Measurements from ENCODE around the gene SYT3. TPM values are rescaled to one million over a fixed set of nuclear protein-coding genes. Genes with fewer than 3 reads are reported as not detected.

Gene SYT3
- total and polyA plus RNA-seq, 2 of the 8 experiments (the other 6 are each of a cell fraction or from before 2014, with no cell fraction given), result 6.7 to 17.3 TPM

DNA sequence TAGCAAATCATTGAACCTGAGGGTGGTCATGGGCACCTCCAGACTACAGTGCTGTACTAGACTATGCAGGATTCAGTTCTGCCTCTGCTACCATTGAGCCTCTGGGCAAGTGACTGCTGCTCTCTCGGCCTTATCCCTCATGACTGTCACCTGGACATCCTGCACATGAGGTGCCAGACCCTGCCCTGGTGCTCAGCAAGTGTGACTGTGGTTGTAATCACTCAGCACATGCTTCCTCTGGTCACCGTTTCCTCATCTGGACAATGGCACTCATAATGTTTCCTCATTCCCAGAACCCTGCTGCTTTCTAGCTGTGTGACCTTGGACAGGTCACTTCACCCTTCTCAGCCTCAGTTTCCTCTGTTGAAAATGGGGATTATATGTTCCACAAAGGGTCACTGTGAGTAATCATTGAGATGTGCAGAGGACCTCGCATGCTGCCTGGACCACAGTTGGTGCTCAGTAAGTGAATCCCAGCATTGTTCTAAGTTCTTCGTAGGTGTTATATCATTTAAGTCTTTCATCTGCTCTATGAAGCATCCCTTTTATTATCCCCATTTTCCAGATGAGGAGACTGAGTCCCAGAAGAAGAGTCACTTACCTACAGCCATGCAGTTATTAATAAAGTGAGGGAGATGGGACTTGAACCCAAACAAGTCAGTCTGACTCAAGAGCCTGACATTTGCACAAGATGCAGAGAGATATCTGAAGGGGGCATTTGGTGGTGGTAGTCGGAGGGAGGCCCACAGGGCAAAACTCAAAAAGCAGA is 3.2 kb downstream of the SYT3 start:
- Histone ChIP-seq H3K9ac (replicated peaks in 1 of 4; ENCODE audit: extremely low read depth in 1 of 4, low read depth in 3 of 4, low read length in 3 of 4) (no peak overlapping the region), H3K27me3 (replicated peaks in 1 of 4; ENCODE audit: control insufficient read depth in 3 of 4, extremely low read depth in 1 of 4, insufficient read depth in 3 of 4, low read length in 3 of 4) (peaks cover 0 to 4% (median under 1%) of the 10 kb centered on the region in 4 experiments; a peak in 3 of 7 replicates), H3K79me1 (ENCODE audit: low read depth, low read length) (no peaks in the 10 kb centered on the region), H2AK5ac (ENCODE audit: low read depth, low read length) (no peak overlapping the region), H4K91ac (replicated peaks; ENCODE audit: insufficient read length, low read length) (no peak overlapping the region), H3K36me3 (ENCODE audit: control insufficient read depth in 2 of 4, insufficient read depth in 4 of 4, low read length in 3 of 4) (no peaks in the 10 kb centered on the region; a peak in 1 of 8 replicates), H3K23ac (ENCODE audit: insufficient read length) (no peak overlapping the region), H3K4me3 (ENCODE audit: extremely low read depth in 1 of 4, insufficient read depth in 2 of 4, low read depth in 3 of 4, low read length in 4 of 4) (no peak overlapping the region), H3K18ac (ENCODE audit: extremely low read depth, low read length) (no peak overlapping the region), H2BK15ac (ENCODE audit: low read length) (no peak overlapping the region), H3K79me2 (ENCODE audit: control insufficient read depth in 1 of 2, insufficient read depth in 2 of 2, low read length in 2 of 2) (no peaks in the 10 kb centered on the region), H3K4ac (replicated peaks; ENCODE audit: insufficient read length, low read depth, low read length) (no peak overlapping the region), H2AFZ (ENCODE audit: low read length) (no peak overlapping the region), H2BK20ac (ENCODE audit: low read length) (no peak overlapping the region), H2BK5ac (ENCODE audit: low read depth, low read length) (no peak overlapping the region), H4K20me1 (replicated peaks in 1 of 2; ENCODE audit: control insufficient read depth in 1 of 2, insufficient read depth in 2 of 2, low read length in 2 of 2) (peaks cover 0 to 2% of the 10 kb centered on the region in 2 experiments), H4K8ac (ENCODE audit: extremely low read depth, insufficient read depth, low read length) (no peak overlapping the region), H3K23me2 (ENCODE audit: low read depth, low read length) (peaks cover 6% of the 10 kb centered on the region; the same call in 1 of the 2 replicates), H2BK12ac (ENCODE audit: low read depth, low read length) (no peak overlapping the region), H3K14ac (ENCODE audit: insufficient read length) (no peak overlapping the region), H3K56ac (replicated peaks; ENCODE audit: insufficient read length, low read depth, low read length) (no peak overlapping the region), H3K27ac (ENCODE audit: low read depth, low read length) (no peak overlapping the region), H3K9me3 (ENCODE audit: insufficient read depth in 2 of 2, low read depth in 1 of 2, low read length in 1 of 2) (peaks cover 18 to 20% of the 10 kb centered on the region in 2 experiments), H3K4me2 (ENCODE audit: insufficient read depth in 1 of 2, low read depth in 2 of 2, low read length in 2 of 2) (no peak overlapping the region), H2BK120ac (replicated peaks; ENCODE audit: low read depth, low read length) (no peak overlapping the region), H3K4me1 (replicated peaks in 1 of 4; ENCODE audit: control insufficient read depth in 3 of 4, insufficient read depth in 4 of 4, low read length in 3 of 4) (peaks cover 0 to 4% (median 0%) of the 10 kb centered on the region in 4 experiments; a peak in 2 of 7 replicates), H4K5ac (ENCODE audit: insufficient read length, low read depth, low read length) (no peak overlapping the region)
- CTCF ChIA-PET (ENCODE audit: partially characterized antibody), result interaction anchor here (1.0 to 1.1 kb wide), 2 partner anchors 9 to 33 kb away, joined by 3 to 6 read pairs; no protein-coding TSS in a partner anchor
- POLR2A ChIA-PET (ENCODE audit: partially characterized antibody), result no interaction called here
- FAIRE-seq, result no peak
- DNase-seq (ENCODE audit: low read depth in 1 of 2, low spot score in 2 of 2), result no peak
- 86% methylated on average over 5 of the region's 5 CpGs; no CpG with 5 or more reads in 1 of the 2 experiments for WGBS, 2 experiments (ENCODE audit: extremely low coverage in 1 of 2, insufficient coverage in 1 of 2, insufficient read length in 1 of 2, insufficient replicate concordance in 2 of 2, low coverage in 1 of 2, low lambda C conversion rate in 2 of 2, missing lambda C conversion rate in 1 of 2)
- TF ChIP-seq NRF1 (IDR thresholded peaks at IDR 0.05; ENCODE audit: low read depth, low read length) (no peak), ASH2L (IDR thresholded peaks at IDR 0.05; ENCODE audit: low read length) (no peak), SP4 (IDR thresholded peaks at IDR 0.05; ENCODE audit: low read length) (no peak), TCF12 (IDR thresholded peaks at IDR 0.05; ENCODE audit: low read depth, low read length) (no peak), SP2 (IDR thresholded peaks at IDR 0.05; ENCODE audit: low read length) (no peak), HDAC2 (IDR thresholded peaks at IDR 0.05; ENCODE audit: borderline replicate concordance in 1 of 2, low read depth in 2 of 2, low read length in 2 of 2) (no peak), FOSL1 (IDR thresholded peaks at IDR 0.05; ENCODE audit: insufficient read depth, low read depth, low read length) (no peak), RXRA (IDR thresholded peaks at IDR 0.05; ENCODE audit: insufficient read depth, low read depth, low read length) (no peak), CEBPB (IDR thresholded peaks at IDR 0.05; ENCODE audit: low read depth, low read length) (no peak)
- TF ChIP-seq, protein P1, sequence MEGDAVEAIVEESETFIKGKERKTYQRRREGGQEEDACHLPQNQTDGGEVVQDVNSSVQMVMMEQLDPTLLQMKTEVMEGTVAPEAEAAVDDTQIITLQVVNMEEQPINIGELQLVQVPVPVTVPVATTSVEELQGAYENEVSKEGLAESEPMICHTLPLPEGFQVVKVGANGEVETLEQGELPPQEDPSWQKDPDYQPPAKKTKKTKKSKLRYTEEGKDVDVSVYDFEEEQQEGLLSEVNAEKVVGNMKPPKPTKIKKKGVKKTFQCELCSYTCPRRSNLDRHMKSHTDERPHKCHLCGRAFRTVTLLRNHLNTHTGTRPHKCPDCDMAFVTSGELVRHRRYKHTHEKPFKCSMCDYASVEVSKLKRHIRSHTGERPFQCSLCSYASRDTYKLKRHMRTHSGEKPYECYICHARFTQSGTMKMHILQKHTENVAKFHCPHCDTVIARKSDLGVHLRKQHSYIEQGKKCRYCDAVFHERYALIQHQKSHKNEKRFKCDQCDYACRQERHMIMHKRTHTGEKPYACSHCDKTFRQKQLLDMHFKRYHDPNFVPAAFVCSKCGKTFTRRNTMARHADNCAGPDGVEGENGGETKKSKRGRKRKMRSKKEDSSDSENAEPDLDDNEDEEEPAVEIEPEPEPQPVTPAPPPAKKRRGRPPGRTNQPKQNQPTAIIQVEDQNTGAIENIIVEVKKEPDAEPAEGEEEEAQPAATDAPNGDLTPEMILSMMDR (IDR thresholded peaks at IDR 0.05; ENCODE audit: control extremely low read depth in 1 of 3, insufficient read depth in 1 of 3, low read depth in 1 of 3, low read length in 3 of 3), result no peak

Measured in H1 (cell line).